Central memory CD8-positive, alpha-beta T cell (primary cell): ENCODE data around the gene MTRF1.
A peak's percentile ranks its signal among the peaks of the same experiment; 100 is the strongest.

ENCODE experiments used
- ATAC-seq: fragments of 150-1000 bp; cut with Tn5 transposase; replicated peaks from 2 replicates; pipeline ENCODE4 v1.10.0; 2022; ENCODE audit warnings: mild to moderate bottlenecking, moderate FRiP score, moderate number of reproducible peaks; ENCODE audit not compliant: poor library complexity, severe bottlenecking; ENCODE audit errors: extremely low read depth
- DNase-seq, 2 donors: peaks; one replicate each; pipeline ENCODE4 v3.0.0; 2021; ENCODE audit warnings: low spot score in 2 of 2
- H3K27ac Mint-ChIP-seq: one replicate; pipeline ENCODE4 v1.8.0; 2022; ENCODE audit warnings: low read depth, mild to moderate bottlenecking, moderate library complexity, mixed read lengths
- H3K27me3 Mint-ChIP-seq: one replicate; pipeline ENCODE4 v1.8.0; 2022; ENCODE audit warnings: mixed read lengths
- H3K36me3 Mint-ChIP-seq: one replicate; pipeline ENCODE4 v1.8.0; 2022; ENCODE audit warnings: mild to moderate bottlenecking, moderate library complexity, mixed read lengths; ENCODE audit not compliant: insufficient read depth
- H3K4me1 Mint-ChIP-seq: one replicate; pipeline ENCODE4 v1.8.0; 2022; ENCODE audit warnings: mixed read lengths
- H3K4me3 Mint-ChIP-seq: one replicate; pipeline ENCODE4 v1.8.0; 2022; ENCODE audit warnings: mild to moderate bottlenecking, moderate library complexity, mixed read lengths
- H3K9me3 Mint-ChIP-seq: one replicate; pipeline ENCODE4 v1.8.0; 2022; ENCODE audit warnings: mixed read lengths

MTRF1 gene

DNA sequence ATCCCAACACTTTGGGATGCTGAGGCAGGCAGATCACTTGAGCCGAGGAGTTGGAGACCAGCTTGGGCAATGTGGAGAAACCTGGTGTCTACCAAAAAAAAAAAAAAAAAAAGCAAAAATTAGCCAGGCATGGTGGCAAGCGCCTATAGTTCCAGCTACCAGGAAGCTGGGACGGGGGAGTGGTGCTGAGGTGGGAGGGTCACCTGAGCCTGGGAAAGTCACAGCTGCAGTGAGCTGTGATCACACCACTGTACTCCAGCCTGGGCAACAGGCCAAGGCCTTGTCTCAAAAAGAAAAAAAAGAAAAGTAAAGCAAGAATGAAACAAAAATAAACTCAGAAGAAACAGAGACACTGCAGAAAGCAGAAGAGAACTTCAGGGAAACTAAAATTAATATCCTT lies 31.6 kb downstream of the MTRF1 start:
- Mint-ChIP-seq H3K27ac (peak overlapping the region; percentile 82), H3K9me3 (no peaks in the 10 kb centered on the region), H3K36me3 (peaks cover 14% of the 10 kb centered on the region), H3K27me3 (no peaks in the 10 kb centered on the region), H3K4me3 (peak overlapping the region; percentile 31), H3K4me1 (peaks cover 18% of the 10 kb centered on the region)
- DNase-seq, result no peak
- no peak for ATAC-seq

DNA sequence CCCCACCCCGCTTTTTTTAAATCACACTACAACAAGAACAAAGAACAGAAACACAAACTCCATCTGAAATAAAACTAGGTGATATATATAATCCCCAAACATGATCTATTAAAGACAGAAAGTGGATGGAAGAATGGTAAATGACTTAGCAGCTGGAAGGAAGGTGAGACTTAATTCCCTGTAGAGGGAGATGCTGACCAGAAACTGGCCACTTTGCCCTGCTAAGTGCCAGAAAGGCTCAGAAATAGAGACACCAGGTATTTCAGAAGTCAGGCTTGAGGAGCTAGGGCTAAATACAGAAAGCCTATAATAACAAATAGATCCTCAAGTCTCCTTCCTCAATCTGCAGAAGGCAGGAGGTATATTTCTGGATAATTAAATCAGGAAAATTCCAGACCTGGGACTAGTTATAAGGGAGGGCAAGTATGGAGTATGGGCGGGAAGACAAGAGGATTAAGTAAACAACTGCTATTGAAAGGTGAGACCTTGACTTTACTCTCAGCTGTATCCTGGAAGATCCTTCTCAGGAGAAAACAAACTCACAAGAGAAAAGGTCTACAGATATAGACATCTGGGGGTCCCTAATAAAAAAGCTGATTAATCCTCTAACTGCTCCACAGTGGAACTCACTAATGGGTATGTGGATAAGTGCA lies 32.2 kb downstream of the MTRF1 start:
- DNase-seq (no peak), ATAC-seq (no peak)
- Mint-ChIP-seq H3K27me3 (no peaks in the 10 kb centered on the region), H3K27ac (peak overlapping the region; percentile 82), H3K4me1 (peaks cover 18% of the 10 kb centered on the region), H3K36me3 (peaks cover 14% of the 10 kb centered on the region), H3K4me3 (peak overlapping the region; percentile 31), H3K9me3 (no peaks in the 10 kb centered on the region)

DNA sequence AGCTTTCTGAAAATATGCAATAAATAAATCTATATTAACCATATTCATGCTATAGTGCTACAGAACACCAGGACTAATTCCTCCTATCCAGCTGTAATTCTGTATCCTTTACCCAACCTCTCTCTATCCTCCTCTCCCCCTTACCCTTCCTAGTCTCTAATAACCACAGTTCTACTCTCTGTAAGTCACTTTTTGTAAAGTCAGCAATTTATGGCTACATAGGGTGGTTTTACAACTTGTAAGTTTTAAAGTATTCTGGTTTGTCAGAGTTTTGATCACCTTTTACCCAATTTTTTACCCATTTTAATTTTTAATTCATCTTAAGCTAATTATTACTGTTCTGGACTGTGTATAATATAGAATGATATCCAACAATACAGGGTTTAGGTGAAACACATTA lies 34.0 kb downstream of the MTRF1 start:
- ATAC-seq (no peak), DNase-seq (no peak)
- H3K4me3 Mint-ChIP-seq, result no peak overlapping the region
- peak overlapping the region; percentile 65 for H3K27ac Mint-ChIP-seq
- no peaks in the 10 kb centered on the region for H3K27me3 Mint-ChIP-seq
- peaks cover 11% of the 10 kb centered on the region for H3K36me3 Mint-ChIP-seq
- H3K4me1 Mint-ChIP-seq, result peaks cover 18% of the 10 kb centered on the region
- no peaks in the 10 kb centered on the region for H3K9me3 Mint-ChIP-seq

DNA sequence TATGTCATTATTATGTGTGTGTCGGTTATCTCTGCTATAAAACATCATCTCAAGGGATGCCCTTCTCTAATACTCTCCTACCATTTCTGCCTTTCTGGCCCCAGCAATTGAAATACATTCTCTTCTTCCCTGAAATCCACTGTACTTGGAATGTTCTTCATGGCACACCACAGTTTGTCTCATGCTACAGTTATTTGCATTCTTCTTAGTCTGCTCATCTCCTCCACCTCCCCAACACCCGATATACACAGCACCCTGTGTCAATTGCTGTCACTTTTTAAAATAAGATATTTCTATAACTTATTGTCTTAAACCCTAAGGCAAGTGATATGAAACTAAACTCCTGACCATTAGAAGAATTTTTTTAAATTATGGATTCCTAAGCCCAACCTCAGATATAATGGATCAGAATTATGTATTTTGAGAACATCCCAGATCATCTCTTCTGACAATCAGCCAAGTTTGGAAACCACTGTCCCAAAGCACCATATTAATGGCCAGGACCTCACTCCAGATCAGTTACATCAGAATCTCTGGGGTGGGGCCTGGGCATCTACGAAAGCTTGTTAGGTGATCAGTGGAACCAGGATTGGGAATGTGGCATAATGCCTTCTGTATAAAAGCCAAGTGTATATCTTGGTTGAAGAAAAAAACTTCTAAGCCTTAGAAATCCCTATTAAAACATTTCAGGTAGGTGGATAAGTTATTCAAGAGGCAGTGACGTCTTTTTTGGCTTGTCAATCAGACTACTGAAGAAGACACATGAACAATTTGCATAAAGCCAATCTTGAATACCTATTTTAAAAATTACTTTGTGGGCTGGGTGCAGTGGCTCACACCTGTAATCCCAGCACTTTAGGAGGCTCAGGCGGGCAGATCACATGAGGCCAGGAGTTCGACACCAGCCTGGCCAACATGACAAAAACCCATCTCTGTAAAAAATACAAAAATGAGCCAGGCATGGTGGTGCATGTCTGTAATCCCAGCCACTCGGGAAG lies 39.0 kb downstream of the MTRF1 start:
- Mint-ChIP-seq H3K27ac (no peak overlapping the region), H3K27me3 (no peaks in the 10 kb centered on the region), H3K4me1 (no peaks in the 10 kb centered on the region), H3K4me3 (no peak overlapping the region), H3K9me3 (no peaks in the 10 kb centered on the region), H3K36me3 (peaks cover 16% of the 10 kb centered on the region)
- no peak for DNase-seq
- ATAC-seq, result no peak

DNA sequence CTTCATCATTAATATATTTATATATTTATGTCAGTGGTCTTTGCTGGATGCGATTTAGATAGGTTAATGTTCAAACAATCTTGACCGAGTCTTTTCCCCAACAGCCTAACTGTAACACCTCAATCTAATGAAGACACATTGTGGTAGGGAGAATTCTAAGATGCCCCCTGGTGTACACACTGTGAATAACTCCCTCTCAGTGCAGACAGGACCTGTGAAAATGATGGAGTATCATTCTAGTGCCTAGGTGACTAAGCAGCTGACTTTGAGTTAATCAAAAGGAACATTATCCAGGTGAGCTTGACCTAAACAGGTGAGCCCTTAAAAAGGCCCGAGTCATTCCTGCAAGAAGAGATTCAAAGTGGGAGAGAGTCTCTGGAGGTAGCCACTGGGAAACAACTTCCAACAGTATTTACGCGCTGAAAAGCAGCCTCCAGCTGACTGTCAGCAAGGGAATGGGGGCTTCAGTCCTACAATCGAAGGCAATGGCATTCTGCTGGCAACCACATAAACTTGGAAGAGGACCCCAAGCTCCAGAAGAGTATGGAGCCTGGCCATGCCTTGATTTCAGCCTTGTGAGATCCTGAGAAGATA lies 41.0 kb downstream of the MTRF1 start:
- ATAC-seq, result peak; percentile 82
- peaks cover 14% of the 10 kb centered on the region for H3K36me3 Mint-ChIP-seq
- no peak overlapping the region for H3K27ac Mint-ChIP-seq
- H3K4me1 Mint-ChIP-seq, result no peaks in the 10 kb centered on the region
- DNase-seq, result peak; percentile 17 to 37
- no peaks in the 10 kb centered on the region for H3K9me3 Mint-ChIP-seq
- no peak overlapping the region for H3K4me3 Mint-ChIP-seq
- no peaks in the 10 kb centered on the region for H3K27me3 Mint-ChIP-seq

DNA sequence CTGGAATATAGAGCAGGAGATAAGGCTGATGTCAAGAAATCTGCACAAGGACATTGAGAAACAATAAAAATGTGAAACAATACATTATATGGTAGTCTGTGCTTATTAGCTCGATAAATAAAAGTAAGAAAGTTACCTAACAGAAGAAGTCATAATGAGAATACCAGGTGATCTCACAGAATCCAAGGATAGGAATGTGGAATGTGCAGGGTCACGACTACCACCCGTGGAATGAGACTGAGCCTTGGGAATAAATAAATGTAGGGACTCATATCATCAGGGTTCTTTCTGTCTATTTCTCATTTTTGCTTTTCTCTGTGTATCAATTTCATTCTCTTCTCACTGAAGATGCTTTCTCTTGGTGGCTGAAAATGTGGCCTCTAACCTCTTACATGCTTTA lies 43.0 kb downstream of the MTRF1 start:
- H3K9me3 Mint-ChIP-seq, result no peaks in the 10 kb centered on the region
- DNase-seq (no peak), ATAC-seq (no peak)
- H3K4me1 Mint-ChIP-seq, result no peaks in the 10 kb centered on the region
- H3K27me3 Mint-ChIP-seq, result no peaks in the 10 kb centered on the region
- H3K4me3 Mint-ChIP-seq, result no peak overlapping the region
- no peak overlapping the region for H3K27ac Mint-ChIP-seq
- H3K36me3 Mint-ChIP-seq, result peaks cover 18% of the 10 kb centered on the region

DNA sequence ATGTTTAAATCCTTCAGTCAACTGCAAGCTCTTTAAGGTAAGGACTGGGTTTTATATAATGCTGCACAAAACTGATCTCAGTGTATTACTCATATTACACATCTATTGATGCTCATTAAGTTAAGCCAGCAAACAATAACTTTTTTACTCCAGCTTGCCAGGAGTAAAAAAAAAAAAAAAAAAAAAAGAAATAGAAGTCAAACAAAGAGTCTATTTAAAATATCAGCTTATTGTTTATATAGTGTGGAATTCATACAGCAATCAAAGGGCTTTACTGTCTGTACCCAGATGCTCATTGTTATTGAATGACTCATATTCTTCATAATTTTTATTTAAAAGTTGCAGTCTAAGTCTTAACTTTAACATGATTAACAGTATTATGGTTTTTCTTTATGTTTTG lies 47.2 kb downstream of the MTRF1 start:
- ATAC-seq (no peak), DNase-seq (no peak)
- Mint-ChIP-seq H3K4me1 (no peaks in the 10 kb centered on the region), H3K9me3 (peaks cover 3% of the 10 kb centered on the region), H3K27ac (no peak overlapping the region), H3K27me3 (no peaks in the 10 kb centered on the region), H3K4me3 (no peak overlapping the region), H3K36me3 (peaks cover 19% of the 10 kb centered on the region)

DNA sequence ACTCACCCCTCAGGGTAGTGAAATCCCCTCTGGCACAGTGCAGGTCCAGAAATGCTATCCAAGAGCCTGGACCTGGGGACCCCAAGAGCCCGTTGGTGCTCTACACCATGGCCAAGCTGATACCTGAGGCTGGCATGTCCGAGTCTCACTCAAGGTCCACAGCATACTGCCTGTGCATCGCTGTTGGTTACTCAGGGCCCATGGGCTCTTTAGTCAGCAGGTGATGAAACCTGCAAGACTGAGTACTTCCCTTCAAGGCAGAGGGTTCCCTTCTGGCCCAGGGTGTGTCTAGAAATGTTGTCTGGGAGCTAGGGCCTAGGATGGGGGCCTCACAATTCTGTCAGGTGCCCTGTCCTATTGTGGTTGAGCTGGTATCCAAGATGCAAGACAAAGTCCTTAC lies 49.5 kb downstream of the MTRF1 start:
- Mint-ChIP-seq H3K27me3 (no peaks in the 10 kb centered on the region), H3K36me3 (peaks cover 10% of the 10 kb centered on the region), H3K27ac (no peak overlapping the region), H3K4me1 (no peaks in the 10 kb centered on the region), H3K4me3 (no peak overlapping the region), H3K9me3 (peaks cover 6% of the 10 kb centered on the region)
- ATAC-seq (no peak), DNase-seq (no peak)

DNA sequence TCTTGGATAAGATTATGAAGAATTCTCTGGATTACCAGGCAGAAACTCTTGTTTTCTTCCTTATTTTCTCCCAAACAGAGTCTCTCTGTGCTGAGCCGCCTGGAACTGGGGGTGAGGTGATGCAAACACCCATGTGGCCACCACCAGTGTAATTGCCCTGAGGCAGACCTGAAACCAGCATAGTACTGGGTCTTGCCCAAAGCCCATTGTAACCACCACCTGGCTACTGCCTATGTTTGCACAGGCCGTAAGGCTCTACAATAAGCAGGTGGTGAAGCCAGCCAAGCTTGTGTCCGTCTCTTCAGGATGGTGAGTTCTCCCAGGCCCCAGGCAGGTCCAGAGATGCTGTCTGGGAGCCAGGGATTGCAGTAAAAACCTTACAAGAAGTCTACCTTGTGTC lies 50.1 kb downstream of the MTRF1 start:
- DNase-seq, result no peak
- H3K27me3 Mint-ChIP-seq, result no peaks in the 10 kb centered on the region

DNA sequence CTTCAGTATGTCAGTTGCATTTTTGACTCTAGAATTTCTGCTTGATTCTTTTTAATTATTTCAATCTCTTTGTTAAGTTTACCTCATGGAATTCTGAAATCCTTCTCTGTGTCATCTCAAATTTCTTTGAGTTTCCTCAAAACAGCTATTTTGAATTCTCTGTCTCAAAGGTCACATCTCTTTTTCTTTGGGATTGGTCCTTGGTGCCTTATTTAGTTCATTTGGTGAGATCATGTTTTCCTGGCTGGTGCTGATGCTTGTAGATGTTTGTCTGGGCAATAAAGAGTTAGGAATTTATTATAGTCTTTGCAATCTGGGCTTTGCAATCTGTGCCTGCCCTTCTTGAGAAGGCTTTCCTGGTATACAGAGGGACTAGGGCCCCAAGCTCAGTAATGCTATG lies 50.5 kb downstream of the MTRF1 start:
- Mint-ChIP-seq H3K36me3 (peaks cover 8% of the 10 kb centered on the region), H3K27me3 (no peaks in the 10 kb centered on the region), H3K4me3 (no peak overlapping the region), H3K9me3 (peaks cover 6% of the 10 kb centered on the region), H3K27ac (no peak overlapping the region), H3K4me1 (no peaks in the 10 kb centered on the region)
- DNase-seq, result no peak
- ATAC-seq, result no peak

More for the DNA sequence above, 50.1 kb downstream of the MTRF1 start:
- H3K4me1 Mint-ChIP-seq, result no peaks in the 10 kb centered on the region
- peaks cover 8% of the 10 kb centered on the region for H3K36me3 Mint-ChIP-seq
- no peak for ATAC-seq
- H3K4me3 Mint-ChIP-seq, result no peak overlapping the region
- no peak overlapping the region for H3K27ac Mint-ChIP-seq
- peaks cover 6% of the 10 kb centered on the region for H3K9me3 Mint-ChIP-seq

DNA sequence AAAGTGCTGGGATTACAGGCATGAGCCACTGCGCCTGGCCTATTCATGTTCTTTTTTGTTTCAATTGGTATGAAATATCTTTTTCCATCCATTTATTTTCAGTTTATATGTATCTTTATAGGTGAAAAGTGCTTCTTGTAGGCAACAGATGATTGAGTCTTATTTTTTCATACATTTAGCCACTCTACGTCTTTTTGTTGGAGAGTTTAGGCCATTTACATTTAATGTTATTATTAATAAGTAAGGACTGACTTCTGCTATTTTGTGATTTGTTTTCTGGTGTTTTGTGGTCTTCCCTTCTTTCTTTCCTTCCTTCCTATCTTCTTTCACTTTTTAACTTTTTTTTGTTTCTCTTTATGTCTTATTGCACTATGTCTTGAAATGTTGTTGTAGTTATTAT lies 52.3 kb downstream of the MTRF1 start:
- Mint-ChIP-seq H3K27ac (no peak overlapping the region), H3K4me3 (no peak overlapping the region), H3K36me3 (peaks cover 4% of the 10 kb centered on the region), H3K4me1 (no peaks in the 10 kb centered on the region), H3K9me3 (peaks cover 6% of the 10 kb centered on the region), H3K27me3 (no peaks in the 10 kb centered on the region)
- DNase-seq (no peak), ATAC-seq (no peak)

DNA sequence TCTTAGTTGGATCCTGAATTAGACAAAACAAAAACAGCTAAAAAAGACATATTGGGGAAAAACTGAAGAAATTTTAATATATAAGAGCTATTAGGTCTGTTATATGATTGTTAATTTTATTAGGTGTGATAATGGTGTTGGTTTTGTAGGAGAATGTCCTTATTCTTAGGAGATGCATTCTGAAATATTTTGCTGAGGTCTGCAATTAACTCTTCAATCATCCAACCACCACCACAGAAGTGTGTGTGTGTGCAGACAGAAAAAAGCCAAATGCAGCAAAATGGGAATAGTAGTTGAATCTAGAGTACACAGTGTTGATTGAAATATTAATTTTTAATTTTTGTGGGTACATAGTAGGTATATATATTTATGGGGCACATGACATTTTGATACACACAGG lies 56.9 kb downstream of the MTRF1 start:
- no peak for ATAC-seq
- Mint-ChIP-seq H3K9me3 (peaks cover 6% of the 10 kb centered on the region), H3K4me1 (no peaks in the 10 kb centered on the region), H3K27me3 (no peaks in the 10 kb centered on the region), H3K27ac (no peak overlapping the region), H3K36me3 (no peaks in the 10 kb centered on the region), H3K4me3 (no peak overlapping the region)
- DNase-seq, result no peak

DNA sequence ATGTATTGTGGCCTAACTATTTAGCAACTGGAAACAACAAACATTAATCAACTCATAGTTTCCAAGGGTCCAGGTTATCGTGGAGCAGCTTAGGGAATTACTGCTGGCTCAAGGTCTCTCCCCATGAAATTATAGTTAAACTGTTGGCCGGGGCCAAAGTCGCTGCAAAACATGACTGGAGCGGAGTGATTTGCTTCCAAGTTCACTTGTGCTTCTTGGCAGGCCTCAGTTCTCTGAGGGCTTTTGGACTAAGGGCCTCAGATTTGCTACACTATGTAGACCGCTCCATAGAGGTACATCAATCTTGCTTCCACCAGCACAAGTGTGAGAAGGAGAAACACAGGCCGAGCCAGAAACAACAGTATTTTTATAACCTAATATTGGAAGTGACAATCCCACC lies 59.6 kb downstream of the MTRF1 start:
- Mint-ChIP-seq H3K27ac (no peak overlapping the region), H3K4me3 (no peak overlapping the region)

More for the DNA sequence above, 59.6 kb downstream of the MTRF1 start:
- Mint-ChIP-seq H3K36me3 (no peaks in the 10 kb centered on the region), H3K27me3 (no peaks in the 10 kb centered on the region), H3K4me1 (no peaks in the 10 kb centered on the region), H3K9me3 (no peaks in the 10 kb centered on the region)
- DNase-seq (no peak), ATAC-seq (no peak)
